ENCODE data around the gene CLEC10A. TPM values are rescaled to one million over a fixed set of nuclear protein-coding genes. Genes with fewer than 3 reads are reported as not detected.

The CLEC10A gene
- total and polyA plus RNA-seq, 10 of the 15 experiments (the other 5 are each of a cell fraction or from before 2014, with no cell fraction given): not detected

DNA sequence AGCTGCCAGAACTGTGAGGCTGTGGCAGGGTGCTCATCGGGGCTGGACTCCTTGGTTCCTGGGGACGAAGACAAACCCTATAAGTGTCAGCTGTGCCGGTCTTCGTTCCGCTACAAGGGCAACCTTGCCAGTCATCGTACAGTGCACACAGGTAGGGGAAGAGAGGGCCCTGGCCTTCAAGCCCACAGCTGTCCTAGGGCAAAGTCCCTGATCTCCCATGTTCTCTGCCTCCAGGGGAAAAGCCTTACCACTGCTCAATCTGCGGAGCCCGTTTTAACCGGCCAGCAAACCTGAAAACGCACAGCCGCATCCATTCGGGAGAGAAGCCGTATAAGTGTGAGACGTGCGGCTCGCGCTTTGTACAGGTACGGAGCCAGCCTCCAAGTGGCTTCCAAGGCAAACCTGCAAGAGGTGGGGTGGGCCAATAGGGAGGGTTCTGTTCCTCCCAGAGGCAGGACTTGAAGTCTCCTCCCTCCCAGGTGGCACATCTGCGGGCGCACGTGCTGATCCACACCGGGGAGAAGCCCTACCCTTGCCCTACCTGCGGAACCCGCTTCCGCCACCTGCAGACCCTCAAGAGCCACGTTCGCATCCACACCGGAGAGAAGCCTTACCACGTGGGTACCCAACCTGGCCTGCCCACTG, 53.5 kb downstream of the CLEC10A start:
- TF ChIP-seq MEF2B (IDR thresholded peaks at IDR 0.05; ENCODE audit: partially characterized antibody, poor library complexity, severe bottlenecking): no peak
- TF ChIP-seq, protein P1, sequence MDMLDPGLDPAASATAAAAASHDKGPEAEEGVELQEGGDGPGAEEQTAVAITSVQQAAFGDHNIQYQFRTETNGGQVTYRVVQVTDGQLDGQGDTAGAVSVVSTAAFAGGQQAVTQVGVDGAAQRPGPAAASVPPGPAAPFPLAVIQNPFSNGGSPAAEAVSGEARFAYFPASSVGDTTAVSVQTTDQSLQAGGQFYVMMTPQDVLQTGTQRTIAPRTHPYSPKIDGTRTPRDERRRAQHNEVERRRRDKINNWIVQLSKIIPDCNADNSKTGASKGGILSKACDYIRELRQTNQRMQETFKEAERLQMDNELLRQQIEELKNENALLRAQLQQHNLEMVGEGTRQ (IDR thresholded peaks at IDR 0.05; ENCODE audit: borderline replicate concordance, low read depth, low read length): no peak
- H3K27ac ChIP-seq (ENCODE audit: control insufficient read depth, insufficient read depth): no peak overlapping the region
- no peak overlapping the region for H3K4me3 ChIP-seq
- SMC1A ChIA-PET (ENCODE audit: uncharacterized antibody, unreplicated experiment): interaction anchor here (0.7 to 2.6 kb wide), 2 partner anchors 13 to 22 kb away, joined by 3 to 9 read pairs; no protein-coding TSS in a partner anchor
- RAD21 ChIA-PET (ENCODE audit: unreplicated experiment): no interaction called here
- CTCF ChIA-PET: interaction anchor here (1.2 to 1.9 kb wide), 3 partner anchors 9 to 116 kb away, joined by 3 to 7 read pairs (median 3); partner anchors contain the start of genes RNASEK and SLC16A13
- POLR2A ChIA-PET: interaction anchor here (5.4 kb wide), 1 partner anchor 9 kb away, joined by 39 read pairs; the partner anchor contains the start of gene SLC16A13
- H3K9me3 ChIP-seq (replicated peaks; ENCODE audit: control insufficient read depth, insufficient read depth, low read length): no peaks in the 10 kb centered on the region
- intact Hi-C loops (cut with micrococcal nuclease; ENCODE audit: unreplicated experiment): no loop called here
- H3K4me1 ChIP-seq (ENCODE audit: control insufficient read depth, insufficient read depth, low read length): peaks cover 20% of the 10 kb centered on the region
- no peak for FAIRE-seq
- ATAC-seq: no peak
- BruUV-seq (replicated peaks): no TSS peak
- H3K79me2 ChIP-seq (ENCODE audit: control insufficient read depth, insufficient read depth, low read length): no peaks in the 10 kb centered on the region
- H3K9ac ChIP-seq (ENCODE audit: control insufficient read depth, insufficient read depth, low read length): no peak overlapping the region
- WGBS (ENCODE audit: insufficient coverage, insufficient replicate concordance, low lambda C conversion rate, missing lambda C conversion rate): 81% methylated on average over 26 of the region's 29 CpGs
- H2AFZ ChIP-seq (ENCODE audit: control insufficient read depth, low read depth, low read length): no peak overlapping the region
- no peaks in the 10 kb centered on the region for H3K27me3 ChIP-seq (replicated peaks in 1 of 2; ENCODE audit: control insufficient read depth in 2 of 2, insufficient read depth in 2 of 2, low read length in 1 of 2)
- H3K36me3 ChIP-seq (ENCODE audit: control insufficient read depth in 2 of 2, insufficient read depth in 2 of 2, low read length in 1 of 2): no peaks in the 10 kb centered on the region
- H3K4me2 ChIP-seq (ENCODE audit: control insufficient read depth, insufficient read depth): no peak overlapping the region
- H4K20me1 ChIP-seq (ENCODE audit: control insufficient read depth, insufficient read depth): no peaks in the 10 kb centered on the region
- in situ Hi-C loops (cut with MboI): loop anchor here (25.0 kb wide), 1 partner anchor 536 kb away; the partner anchor contains the start of genes SENP3 and TNFSF13
- no peak for DNase-seq (ENCODE audit: low read depth, low spot score)

DNA sequence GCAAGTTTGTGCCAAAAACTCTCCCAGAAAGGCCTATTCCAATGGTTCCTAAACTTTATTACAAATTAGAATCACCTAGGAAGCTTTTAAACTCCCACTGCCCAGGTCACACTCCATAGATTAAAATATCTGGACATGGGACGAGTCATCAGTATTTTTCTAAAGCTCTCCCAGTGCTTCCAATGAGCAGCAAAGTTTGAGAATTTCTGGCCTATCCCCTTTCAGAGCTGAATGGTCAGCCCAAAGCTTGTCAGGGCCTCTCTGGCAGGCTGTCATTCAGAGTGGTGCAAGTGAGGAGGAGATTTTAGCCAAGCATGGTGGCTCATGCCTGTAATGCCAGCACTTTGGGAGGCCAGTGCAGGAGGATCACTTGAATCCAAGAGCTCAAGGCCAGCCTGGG, 54.8 kb downstream of the CLEC10A start:
- SMC1A ChIA-PET (ENCODE audit: uncharacterized antibody, unreplicated experiment): interaction anchor here (1.0 to 2.6 kb wide), 3 partner anchors 10 to 21 kb away, joined by 3 to 9 read pairs (median 4); partner anchors contain the start of gene SLC16A13
- BruUV-seq (replicated peaks): no TSS peak
- Histone ChIP-seq H3K4me1 (ENCODE audit: control insufficient read depth, insufficient read depth, low read length) (peaks cover 22% of the 10 kb centered on the region), H3K9ac (ENCODE audit: control insufficient read depth, insufficient read depth, low read length) (no peak overlapping the region), H3K36me3 (ENCODE audit: control insufficient read depth in 2 of 2, insufficient read depth in 2 of 2, low read length in 1 of 2) (no peaks in the 10 kb centered on the region), H3K27me3 (replicated peaks in 1 of 2; ENCODE audit: control insufficient read depth in 2 of 2, insufficient read depth in 2 of 2, low read length in 1 of 2) (no peaks in the 10 kb centered on the region), H4K20me1 (ENCODE audit: control insufficient read depth, insufficient read depth) (no peaks in the 10 kb centered on the region), H2AFZ (ENCODE audit: control insufficient read depth, low read depth, low read length) (no peak overlapping the region), H3K79me2 (ENCODE audit: control insufficient read depth, insufficient read depth, low read length) (no peaks in the 10 kb centered on the region), H3K4me2 (ENCODE audit: control insufficient read depth, insufficient read depth) (no peak overlapping the region), H3K27ac (ENCODE audit: control insufficient read depth, insufficient read depth) (no peak overlapping the region), H3K9me3 (replicated peaks; ENCODE audit: control insufficient read depth, insufficient read depth, low read length) (no peaks in the 10 kb centered on the region), H3K4me3 (no peak overlapping the region)
- intact Hi-C loops (cut with micrococcal nuclease; ENCODE audit: unreplicated experiment): no loop called here
- FAIRE-seq (no peak), DNase-seq (ENCODE audit: low read depth, low spot score) (no peak), ATAC-seq (no peak)
- CTCF ChIA-PET: interaction anchor here (0.7 to 1.9 kb wide), 6 partner anchors 9 to 114 kb away, joined by 3 to 7 read pairs (median 3); partner anchors contain the start of genes RNASEK and SLC16A13
- in situ Hi-C loops (cut with MboI): loop anchor here (25.0 kb wide), 1 partner anchor 537 kb away; the partner anchor contains the start of genes SENP3 and TNFSF13
- TF ChIP-seq NR2F1 (conservative IDR thresholded peaks at IDR 0.05) (no peak), BCL11A (IDR thresholded peaks at IDR 0.05; ENCODE audit: low read depth, low read length) (no peak), MXI1 (IDR thresholded peaks at IDR 0.05; ENCODE audit: low read depth, low read length) (no peak)
- RAD21 ChIA-PET (ENCODE audit: unreplicated experiment): interaction anchor here (1.4 kb wide), 1 partner anchor 98 kb away, joined by 3 read pairs; no protein-coding TSS in a partner anchor
- WGBS (ENCODE audit: insufficient coverage, insufficient replicate concordance, low lambda C conversion rate, missing lambda C conversion rate): 35% methylated on average over 1 of the region's 1 CpG
- POLR2A ChIA-PET: interaction anchor here (0.9 to 5.4 kb wide), 3 partner anchors 10 to 546 kb away, joined by 3 to 39 read pairs (median 3); partner anchors contain the start of gene SLC16A13

Small RNA genes lying within 50 kb of the gene (small RNA-seq; reads per million reads assigned to genes)
- gene AC120057.1: not detected

Other genes with a start within 250 kb of the CLEC10A start
Only the 7 nearest of the 21 such genes appear.
- not detected in 2 replicates for gene ALOX12, start 84.2 kb downstream of the CLEC10A start, total RNA-seq (2014; rRNA removed)
- not detected in 2 replicates for gene ALOX12, start 84.2 kb downstream of the CLEC10A start, total RNA-seq (2014; rRNA removed; fragmentation: Illumina TruSeq; extraction: Trizol)
- gene ALOX12, start 84.2 kb downstream of the CLEC10A start, total RNA-seq (2021): not detected in 2 replicates
- not detected in 2 replicates for gene ALOX12, start 84.2 kb downstream of the CLEC10A start, polyA plus RNA-seq (2011; rRNA removed)
- not detected in 2 replicates for gene ALOX12, start 84.2 kb downstream of the CLEC10A start, polyA plus RNA-seq (2014; fragmentation: Illumina TruSeq; extraction: Trizol)
- gene ALOX12, start 84.2 kb downstream of the CLEC10A start, polyA plus RNA-seq (2014; fragmentation: Nextera tagmentation; extraction: Ambion mirVana): under 1 TPM; 0.23 to 0.51 TPM
- not detected in 2 replicates for gene ALOX12, start 84.2 kb downstream of the CLEC10A start, polyA plus RNA-seq (2014; rRNA removed)
- gene ALOX12, start 84.2 kb downstream of the CLEC10A start, polyA plus RNA-seq (2016; fragmentation: Nextera tagmentation; extraction: Ambion mirVana): under 1 TPM; 0.64 to 0.82 TPM
- gene RNASEK, start 67.6 kb downstream of the CLEC10A start, total RNA-seq (2014; rRNA removed): 247 and 253 TPM in 2 replicates
- gene RNASEK, start 67.6 kb downstream of the CLEC10A start, total RNA-seq (2014; rRNA removed; fragmentation: Illumina TruSeq; extraction: Trizol): 96.6 and 106 TPM in 2 replicates
- 171 and 175 TPM in 2 replicates for gene RNASEK, start 67.6 kb downstream of the CLEC10A start, total RNA-seq (2021)
- gene RNASEK, start 67.6 kb downstream of the CLEC10A start, polyA plus RNA-seq (2011; rRNA removed): 54.4 and 97.4 TPM in 2 replicates
- 87.0 and 218 TPM in 2 replicates for gene RNASEK, start 67.6 kb downstream of the CLEC10A start, polyA plus RNA-seq (2014; fragmentation: Illumina TruSeq; extraction: Trizol)
- 100 to 1,000 TPM; 108 to 150 TPM for gene RNASEK, start 67.6 kb downstream of the CLEC10A start, polyA plus RNA-seq (2014; fragmentation: Nextera tagmentation; extraction: Ambion mirVana)
- 202 and 223 TPM in 2 replicates for gene RNASEK, start 67.6 kb downstream of the CLEC10A start, polyA plus RNA-seq (2014; rRNA removed)
- 100 to 1,000 TPM; 342 to 345 TPM for gene RNASEK, start 67.6 kb downstream of the CLEC10A start, polyA plus RNA-seq (2016; fragmentation: Nextera tagmentation; extraction: Ambion mirVana)
- 0.06 and 0.22 TPM in 2 replicates for gene BCL6B, start 57.2 kb downstream of the CLEC10A start, total RNA-seq (2014; rRNA removed)
- 0.09 and 0.18 TPM in 2 replicates for gene BCL6B, start 57.2 kb downstream of the CLEC10A start, total RNA-seq (2014; rRNA removed; fragmentation: Illumina TruSeq; extraction: Trizol)
- 0.56 and 0.85 TPM in 2 replicates for gene BCL6B, start 57.2 kb downstream of the CLEC10A start, total RNA-seq (2021)
- 0.10 and 0.12 TPM in 2 replicates for gene BCL6B, start 57.2 kb downstream of the CLEC10A start, polyA plus RNA-seq (2011; rRNA removed)
- gene BCL6B, start 57.2 kb downstream of the CLEC10A start, polyA plus RNA-seq (2014; fragmentation: Illumina TruSeq; extraction: Trizol): 0.05 and 0.15 TPM in 2 replicates
- under 1 TPM; 0.09 to 0.11 TPM for gene BCL6B, start 57.2 kb downstream of the CLEC10A start, polyA plus RNA-seq (2014; fragmentation: Nextera tagmentation; extraction: Ambion mirVana)
- gene BCL6B, start 57.2 kb downstream of the CLEC10A start, polyA plus RNA-seq (2014; rRNA removed): 0.08 and 0.14 TPM in 2 replicates
- gene BCL6B, start 57.2 kb downstream of the CLEC10A start, polyA plus RNA-seq (2016; fragmentation: Nextera tagmentation; extraction: Ambion mirVana): under 1 TPM in 1 of 2 experiments, not detected in 1; 0.32 TPM
- gene SLC16A13, start 44.2 kb downstream of the CLEC10A start, total RNA-seq (2014; rRNA removed): 2.6 and 2.7 TPM in 2 replicates
- gene SLC16A13, start 44.2 kb downstream of the CLEC10A start, total RNA-seq (2014; rRNA removed; fragmentation: Illumina TruSeq; extraction: Trizol): 2.1 and 2.3 TPM in 2 replicates
- 11.9 and 12.1 TPM in 2 replicates for gene SLC16A13, start 44.2 kb downstream of the CLEC10A start, total RNA-seq (2021)
- 0.81 and 1.7 TPM in 2 replicates for gene SLC16A13, start 44.2 kb downstream of the CLEC10A start, polyA plus RNA-seq (2011; rRNA removed)
- 2.9 and 4.0 TPM in 2 replicates for gene SLC16A13, start 44.2 kb downstream of the CLEC10A start, polyA plus RNA-seq (2014; fragmentation: Illumina TruSeq; extraction: Trizol)
- under 1 TPM; 0.34 to 0.46 TPM for gene SLC16A13, start 44.2 kb downstream of the CLEC10A start, polyA plus RNA-seq (2014; fragmentation: Nextera tagmentation; extraction: Ambion mirVana)
- 5.6 TPM in 2 replicates for gene SLC16A13, start 44.2 kb downstream of the CLEC10A start, polyA plus RNA-seq (2014; rRNA removed)
- 1 to 10 TPM; 5.9 to 6.8 TPM for gene SLC16A13, start 44.2 kb downstream of the CLEC10A start, polyA plus RNA-seq (2016; fragmentation: Nextera tagmentation; extraction: Ambion mirVana)
- gene SLC16A11, start 36.2 kb downstream of the CLEC10A start, total RNA-seq (2014; rRNA removed): 1.1 and 1.8 TPM in 2 replicates
- gene SLC16A11, start 36.2 kb downstream of the CLEC10A start, total RNA-seq (2014; rRNA removed; fragmentation: Illumina TruSeq; extraction: Trizol): 0.28 and 0.72 TPM in 2 replicates
- 2.0 and 2.7 TPM in 2 replicates for gene SLC16A11, start 36.2 kb downstream of the CLEC10A start, total RNA-seq (2021)
- gene SLC16A11, start 36.2 kb downstream of the CLEC10A start, polyA plus RNA-seq (2011; rRNA removed): 0.11 TPM in 1 of 2 replicates, not detected in the other
- gene SLC16A11, start 36.2 kb downstream of the CLEC10A start, polyA plus RNA-seq (2014; fragmentation: Illumina TruSeq; extraction: Trizol): 0.15 TPM in 1 of 2 replicates, not detected in the other
- gene SLC16A11, start 36.2 kb downstream of the CLEC10A start, polyA plus RNA-seq (2014; fragmentation: Nextera tagmentation; extraction: Ambion mirVana): under 1 TPM; 0.24 to 0.35 TPM
- 1.5 and 1.6 TPM in 2 replicates for gene SLC16A11, start 36.2 kb downstream of the CLEC10A start, polyA plus RNA-seq (2014; rRNA removed)
- gene SLC16A11, start 36.2 kb downstream of the CLEC10A start, polyA plus RNA-seq (2016; fragmentation: Nextera tagmentation; extraction: Ambion mirVana): 1 to 10 TPM in 1 of 2 experiments, under 1 TPM in 1; 0.97 to 1.1 TPM
- not detected in 2 replicates for gene ASGR2, start 34.6 kb upstream of the CLEC10A start, total RNA-seq (2014; rRNA removed)
- not detected in 2 replicates for gene ASGR2, start 34.6 kb upstream of the CLEC10A start, total RNA-seq (2014; rRNA removed; fragmentation: Illumina TruSeq; extraction: Trizol)
- 0.37 TPM in 1 of 2 replicates, not detected in the other for gene ASGR2, start 34.6 kb upstream of the CLEC10A start, total RNA-seq (2021)
- gene ASGR2, start 34.6 kb upstream of the CLEC10A start, polyA plus RNA-seq (2011; rRNA removed): 0.17 TPM in 1 of 2 replicates, not detected in the other
- gene ASGR2, start 34.6 kb upstream of the CLEC10A start, polyA plus RNA-seq (2014; fragmentation: Illumina TruSeq; extraction: Trizol): not detected in 2 replicates
- not detected for gene ASGR2, start 34.6 kb upstream of the CLEC10A start, polyA plus RNA-seq (2014; fragmentation: Nextera tagmentation; extraction: Ambion mirVana)
- gene ASGR2, start 34.6 kb upstream of the CLEC10A start, polyA plus RNA-seq (2014; rRNA removed): not detected in 2 replicates
- not detected for gene ASGR2, start 34.6 kb upstream of the CLEC10A start, polyA plus RNA-seq (2016; fragmentation: Nextera tagmentation; extraction: Ambion mirVana)
- gene ASGR1, start 99.1 kb upstream of the CLEC10A start, total RNA-seq (2014; rRNA removed): 0.34 TPM in 1 of 2 replicates, not detected in the other
- gene ASGR1, start 99.1 kb upstream of the CLEC10A start, total RNA-seq (2014; rRNA removed; fragmentation: Illumina TruSeq; extraction: Trizol): not detected in 2 replicates
- gene ASGR1, start 99.1 kb upstream of the CLEC10A start, total RNA-seq (2021): 0.43 TPM in 1 of 2 replicates, not detected in the other
- gene ASGR1, start 99.1 kb upstream of the CLEC10A start, polyA plus RNA-seq (2011; rRNA removed): 0.16 TPM in 1 of 2 replicates, not detected in the other
- 0.12 TPM in 1 of 2 replicates, not detected in the other for gene ASGR1, start 99.1 kb upstream of the CLEC10A start, polyA plus RNA-seq (2014; fragmentation: Illumina TruSeq; extraction: Trizol)
- gene ASGR1, start 99.1 kb upstream of the CLEC10A start, polyA plus RNA-seq (2014; fragmentation: Nextera tagmentation; extraction: Ambion mirVana): not detected
- 0.06 TPM in 1 of 2 replicates, not detected in the other for gene ASGR1, start 99.1 kb upstream of the CLEC10A start, polyA plus RNA-seq (2014; rRNA removed)
- not detected for gene ASGR1, start 99.1 kb upstream of the CLEC10A start, polyA plus RNA-seq (2016; fragmentation: Nextera tagmentation; extraction: Ambion mirVana)